Measurements from ENCODE around the gene ITGA1. TPM values are rescaled to one million over a fixed set of nuclear protein-coding genes. Genes with fewer than 3 reads are reported as not detected.
A peak's percentile ranks its signal among the peaks of the same experiment; 100 is the strongest.

ITGA1 gene
- total and polyA plus RNA-seq, 11 donors, result 5.5 to 52.0 (median 23.3) TPM

GRCh38 chr5:52808316-52808901 is 20.7 kb downstream of the ITGA1 start:
- Histone ChIP-seq H3K27me3 (no peaks in the 10 kb centered on the region), H3K27ac (peak overlapping the region in 1 of 12 donors; percentile 52), H3K9me3 (no peaks in the 10 kb centered on the region), H3K36me3 (peaks cover 0 to 26% (median 0%) of the 10 kb centered on the region in 9 donors), H3K4me1 (peaks cover 0 to 80% (median 53%) of the 10 kb centered on the region in 12 donors), H3K4me3 (no peak overlapping the region)
- 62 to 76% (median 64%) methylated on average over 2 of the region's 2 CpGs for WGBS, 4 donors
- TF ChIP-seq CTCF (IDR thresholded peaks at IDR 0.05), result no peak
- no peak for TF ChIP-seq POLR2A (IDR thresholded peaks at IDR 0.05)
- intact Hi-C loops (cut with DNase I), result loop anchor here in 2 of 10 donors (5.0 to 10.0 kb wide), 2 partner anchors 46 to 89 kb away; no protein-coding TSS in a partner anchor
- ATAC-seq, result no peak
- DNase-seq, result no peak

- ATAC-seq (peak in 2 of 4 donors; percentile 15 to 33), DNase-seq (no peak)
- peak overlapping the region in 6 of 12 donors; percentile 7 to 72 (median 22) for H3K27ac ChIP-seq
- H3K27me3 ChIP-seq, result no peaks in the 10 kb centered on the region
- 38 to 50% (median 43%) methylated on average over 1 of the region's 1 CpG for WGBS, 4 donors
- no peaks in the 10 kb centered on the region for H3K9me3 ChIP-seq
- H3K4me3 ChIP-seq, result no peak overlapping the region
- intact Hi-C loops (cut with DNase I), result loop anchor here in 2 of 10 donors (5.0 to 10.0 kb wide), 2 partner anchors 45 to 87 kb away; no protein-coding TSS in a partner anchor
- peaks cover 0 to 12% (median 0%) of the 10 kb centered on the region in 9 donors for H3K36me3 ChIP-seq
- H3K4me1 ChIP-seq, result peaks cover 0 to 80% (median 50%) of the 10 kb centered on the region in 12 donors
- TF ChIP-seq CTCF (IDR thresholded peaks at IDR 0.05) (no peak), POLR2A (IDR thresholded peaks at IDR 0.05) (no peak)
Observed at GRCh38 chr5:52809884-52810283, 22.2 kb downstream of the ITGA1 start.

GRCh38 chr5:52810426-52810825 is 22.7 kb downstream of the ITGA1 start:
- DNase-seq (no peak), ATAC-seq (no peak)
- H3K9me3 ChIP-seq, result no peaks in the 10 kb centered on the region
- intact Hi-C loops (cut with DNase I), result no loop called here
- TF ChIP-seq CTCF (IDR thresholded peaks at IDR 0.05) (no peak), POLR2A (IDR thresholded peaks at IDR 0.05) (no peak)
- H3K27ac ChIP-seq, result peak overlapping the region in 3 of 12 donors; percentile 20 to 72 (median 52)
- H3K36me3 ChIP-seq, result peaks cover 0 to 7% (median 0%) of the 10 kb centered on the region in 9 donors
- H3K4me1 ChIP-seq, result peaks cover 0 to 80% (median 48%) of the 10 kb centered on the region in 12 donors
- H3K27me3 ChIP-seq, result no peaks in the 10 kb centered on the region
- no peak overlapping the region for H3K4me3 ChIP-seq
- 47 to 96% (median 72%) methylated on average over 1 of the region's 1 CpG for WGBS, 4 donors

GRCh38 chr5:52811067-52811749 is 23.5 kb downstream of the ITGA1 start:
- Histone ChIP-seq H3K4me1 (peaks cover 0 to 80% (median 41%) of the 10 kb centered on the region in 12 donors), H3K27me3 (no peaks in the 10 kb centered on the region), H3K9me3 (no peaks in the 10 kb centered on the region), H3K27ac (peak overlapping the region in 1 of 12 donors; percentile 72), H3K4me3 (no peak overlapping the region), H3K36me3 (peaks cover 0 to 2% (median 0%) of the 10 kb centered on the region in 9 donors)
- no peak for DNase-seq
- intact Hi-C loops (cut with DNase I), result no loop called here
- peak in 2 of 4 donors; percentile 43 to 63 for ATAC-seq
- TF ChIP-seq CTCF (IDR thresholded peaks at IDR 0.05) (no peak), POLR2A (IDR thresholded peaks at IDR 0.05) (no peak)
- WGBS, 4 donors, result 67 to 88% (median 76%) methylated on average over 3 of the region's 3 CpGs
